Mesenteric fat pad (tissue), 1 donor: ENCODE data around the gene CERK. TPM values are rescaled to one million over a fixed set of nuclear protein-coding genes. Genes with fewer than 3 reads are reported as not detected.
"Not testable (repeated sequence)": the region's sequence is repeated elsewhere in the genome, so short reads cannot be mapped to it uniquely, and the experiment has no call there.

Source experiments
- DNase-seq: peaks from one replicate; pipeline ENCODE4 v3.0.0-alpha.2; 2020; ENCODE audit warnings: low spot score
- total RNA-seq: library from RNA; stranded (reverse); fragmentation: NEBNext Ultra II Directional; extraction: Animal tissue kit (Norgen Biotek cat#: 25700); gene quantifications from one replicate; pipeline ENCODE4 v1.2.1, GENCODE V29; 2021
- donor health status: DM: yes; HTN: yes; CAD: no.

The CERK gene
- total RNA-seq, 1 donor from 2014 or later = 30.8 TPM

DNA sequence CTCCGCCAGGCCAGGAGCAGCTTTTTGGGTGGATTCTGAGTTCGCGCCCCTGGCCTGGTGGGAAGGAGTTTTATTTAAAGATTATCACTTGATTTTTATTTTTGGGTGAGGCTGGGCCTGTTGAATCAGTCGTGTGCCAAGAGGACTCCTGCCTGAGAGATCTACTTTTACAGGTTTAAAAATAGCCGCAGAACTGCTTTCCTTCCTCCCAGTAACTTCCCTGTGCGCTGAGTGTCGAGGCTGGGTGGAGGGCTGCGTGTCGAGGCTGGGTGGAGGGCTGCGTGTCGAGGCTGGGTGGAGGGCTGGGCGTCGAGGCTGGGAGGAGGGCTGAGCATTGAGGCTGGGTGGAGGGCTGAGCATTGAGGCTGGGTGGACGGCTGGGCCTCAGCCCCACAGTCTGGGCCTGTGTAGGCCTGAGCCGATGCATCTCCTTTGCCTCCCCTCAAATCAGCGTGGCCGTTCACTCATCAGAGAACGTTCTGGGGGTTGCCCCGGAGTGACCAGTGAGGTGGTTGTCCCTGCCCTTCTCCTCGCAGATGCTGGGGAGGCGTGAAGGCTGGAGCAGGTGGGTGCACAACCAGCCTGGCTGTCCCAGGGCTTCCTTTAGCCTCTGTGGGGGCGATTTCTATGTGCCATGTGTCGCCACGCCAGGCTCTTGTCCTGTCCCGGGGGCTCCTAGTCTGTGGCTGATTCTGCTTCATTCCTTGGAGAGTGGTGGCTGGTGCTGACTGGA is 87.8 kb downstream of the CERK start:
- no peak for DNase-seq

DNA sequence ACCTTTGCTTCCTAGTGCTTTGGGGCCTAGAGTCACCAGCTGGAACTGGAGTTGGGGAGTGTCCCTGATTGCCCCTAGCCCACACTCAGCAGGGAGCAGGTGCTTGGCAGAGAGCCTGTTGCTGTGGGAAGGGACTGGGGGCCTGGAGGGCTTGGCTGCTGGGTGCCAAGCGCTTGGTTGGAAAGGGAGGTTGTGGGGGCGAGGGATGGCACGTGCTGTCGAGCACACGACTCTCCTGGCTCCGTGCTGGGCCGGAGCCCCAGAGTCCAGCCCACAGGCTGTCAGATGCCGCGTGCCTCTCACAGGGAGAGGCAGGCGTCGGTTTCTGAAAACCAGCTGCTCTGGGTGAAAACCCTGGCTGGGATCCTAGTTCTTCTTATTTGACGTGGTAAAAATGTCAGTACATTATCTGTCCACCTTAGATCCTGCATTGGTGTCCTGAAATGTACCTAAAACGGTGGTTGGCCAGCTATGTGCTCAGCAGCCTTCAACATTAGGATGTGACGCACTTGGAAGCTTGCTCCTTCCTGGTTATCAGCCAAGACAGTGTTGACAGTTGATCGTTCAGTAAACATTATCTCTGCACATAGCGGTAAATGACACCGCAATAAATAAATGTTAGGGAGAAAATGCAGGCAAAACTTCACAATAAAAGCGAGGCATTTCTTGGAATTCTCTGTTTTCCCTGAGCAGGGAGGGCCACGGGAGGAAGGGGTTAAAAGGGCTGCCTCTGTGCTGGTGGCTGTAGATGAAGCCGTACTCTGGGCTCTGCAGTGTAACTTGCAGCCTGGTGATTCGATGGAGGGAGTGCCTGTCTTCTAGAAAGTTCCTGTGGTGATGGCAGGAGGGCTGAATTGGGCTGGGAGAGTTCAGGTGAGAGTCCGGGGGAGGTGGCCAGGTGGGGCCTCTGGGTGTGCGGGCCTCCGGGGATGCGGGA is 88.6 kb downstream of the CERK start:
- no peak for DNase-seq

DNA sequence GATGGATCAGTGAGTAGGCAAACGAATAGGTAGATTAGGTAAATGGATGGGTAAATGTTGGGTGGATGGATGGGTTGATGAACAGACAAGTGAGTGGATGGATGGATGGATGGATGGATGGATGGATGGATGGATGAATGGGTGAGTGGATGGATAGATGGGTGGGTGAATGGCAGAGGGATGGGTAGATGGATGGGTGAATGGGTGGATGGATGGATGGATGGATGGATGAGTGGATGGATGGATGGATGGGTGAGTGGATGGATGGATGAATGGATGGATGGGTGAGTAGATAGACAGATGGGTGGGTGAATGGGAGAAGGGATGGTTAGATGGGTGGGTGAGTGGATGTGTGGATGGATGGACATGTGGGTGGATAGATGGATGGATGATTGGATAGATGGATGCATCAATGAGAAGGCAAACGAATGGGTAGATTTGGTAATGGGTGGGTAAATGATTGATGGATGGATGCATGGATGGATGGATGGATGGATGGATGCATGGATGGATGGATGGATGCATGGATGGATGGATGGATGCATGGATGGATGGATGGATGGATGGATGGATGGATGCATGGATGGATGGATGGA is 89.7 kb downstream of the CERK start:
- not testable (repeated sequence) for DNase-seq

DNA sequence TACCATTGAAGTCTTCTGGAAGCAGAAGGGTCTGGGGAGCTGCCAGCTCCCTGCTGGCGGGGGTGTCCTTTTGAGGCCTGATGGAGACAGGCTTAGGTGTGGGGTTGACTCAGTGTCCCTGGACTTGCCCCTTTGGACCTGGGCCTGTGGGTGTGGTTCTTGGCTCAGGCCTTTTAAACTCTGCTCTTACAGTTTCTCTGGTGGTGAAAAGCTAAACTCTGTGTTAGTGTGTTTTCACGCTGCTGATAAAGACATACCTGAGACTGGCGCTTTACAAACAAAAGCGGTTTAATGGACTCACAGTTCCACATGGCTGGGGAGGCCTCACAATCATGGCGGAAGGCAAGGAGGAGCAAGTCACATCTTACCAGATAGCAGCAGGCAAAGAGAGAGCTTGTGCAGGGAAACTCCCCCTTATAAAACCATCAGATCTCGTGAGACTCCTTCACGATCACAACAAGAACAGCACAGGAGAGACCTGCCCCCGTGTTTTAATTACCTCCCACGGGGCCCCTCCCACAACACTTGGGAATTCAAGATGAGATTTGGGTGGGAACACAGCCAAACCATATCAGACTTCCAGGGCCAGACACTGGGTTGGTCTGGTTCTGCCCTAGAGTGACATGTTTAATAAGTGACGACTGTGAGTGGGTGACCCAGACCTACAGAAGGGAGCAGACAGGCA is 91.4 kb downstream of the CERK start:
- DNase-seq = no peak

DNA sequence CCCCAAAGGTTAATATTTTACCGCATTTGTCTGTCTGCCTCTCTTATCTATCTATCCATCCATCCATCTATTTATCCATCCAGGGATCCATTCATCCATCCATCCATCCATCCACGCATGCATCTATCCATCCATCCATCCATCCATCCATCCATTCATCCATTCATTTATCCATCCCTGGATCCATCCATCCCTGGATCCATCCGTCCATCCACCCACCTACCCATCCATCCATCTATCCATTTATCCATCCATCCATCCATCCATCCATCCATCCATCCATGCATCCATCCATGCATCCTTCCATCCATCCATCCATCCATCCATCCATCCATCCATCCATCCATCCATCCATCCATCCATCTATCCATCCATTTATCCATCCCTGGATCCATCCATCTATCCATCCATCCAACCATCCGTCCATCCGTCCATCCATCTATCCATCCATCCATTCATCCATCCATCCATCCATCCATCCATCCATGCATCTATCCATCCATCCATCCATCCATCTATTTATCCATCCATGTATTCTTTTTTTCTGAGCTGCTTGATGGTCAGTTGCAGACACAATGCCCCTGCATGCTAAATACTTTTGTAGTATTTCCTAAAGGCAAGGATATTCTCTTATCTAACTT is 95.1 kb downstream of the CERK start:
- DNase-seq = not testable (repeated sequence)

DNA sequence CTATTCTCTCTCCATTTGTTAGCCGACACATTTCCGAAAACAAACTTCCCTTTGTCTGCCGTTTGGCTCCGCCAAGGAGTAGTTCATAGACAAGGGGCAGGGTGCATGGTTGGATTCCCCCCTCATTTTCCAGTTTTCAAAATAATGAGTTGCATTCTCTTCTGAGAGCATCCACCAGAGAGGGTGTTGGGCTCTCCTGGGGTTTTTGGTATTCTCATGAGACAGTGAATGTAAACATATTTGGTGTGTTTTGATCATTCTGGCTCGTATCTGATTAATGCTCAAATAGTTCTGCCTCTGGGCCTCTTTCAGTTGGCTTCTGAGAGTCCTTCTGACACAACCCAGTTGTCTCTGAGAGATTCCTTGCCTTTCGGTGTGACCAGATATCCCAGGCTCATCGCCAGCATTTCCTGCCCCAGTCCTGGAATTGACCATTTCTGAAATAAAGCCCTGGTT is 96.2 kb downstream of the CERK start:
- no peak for DNase-seq

DNA sequence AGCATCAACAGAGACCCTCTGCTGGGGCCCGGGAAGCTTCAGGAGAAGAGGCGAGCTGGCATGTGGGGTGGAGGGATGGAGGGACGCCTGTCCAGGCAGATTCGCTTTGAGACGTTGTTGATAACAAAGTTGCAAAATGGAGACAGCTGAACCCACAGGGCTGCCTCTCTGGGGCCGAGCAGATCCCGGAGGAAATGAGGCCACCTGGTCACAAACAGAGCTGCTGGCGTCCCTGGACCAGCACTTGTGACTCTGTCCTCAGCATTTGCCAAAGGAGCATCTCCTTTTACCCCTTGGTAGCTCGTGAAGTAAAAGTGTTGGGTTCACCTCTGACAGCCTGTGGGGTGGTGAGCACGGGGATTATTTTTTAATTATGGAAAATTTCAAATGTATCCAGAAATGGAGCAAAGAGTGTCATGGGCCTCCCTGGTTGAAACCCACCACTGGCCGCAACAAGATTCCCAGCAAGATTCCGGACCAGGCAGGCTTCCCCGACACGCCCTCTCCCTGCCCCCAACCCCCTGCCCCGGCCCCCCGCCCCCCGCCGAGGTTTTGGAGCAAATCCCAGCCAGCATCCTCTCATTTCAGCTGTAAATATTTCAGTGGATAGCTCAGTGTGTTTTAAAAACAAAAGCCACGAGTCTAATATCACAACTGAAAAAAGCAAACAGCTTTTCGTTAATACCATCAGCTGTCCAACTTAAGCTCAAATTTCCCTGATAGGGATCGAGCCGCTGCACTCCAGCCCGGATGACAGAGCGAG is 97.6 kb downstream of the CERK start:
- no peak for DNase-seq

DNA sequence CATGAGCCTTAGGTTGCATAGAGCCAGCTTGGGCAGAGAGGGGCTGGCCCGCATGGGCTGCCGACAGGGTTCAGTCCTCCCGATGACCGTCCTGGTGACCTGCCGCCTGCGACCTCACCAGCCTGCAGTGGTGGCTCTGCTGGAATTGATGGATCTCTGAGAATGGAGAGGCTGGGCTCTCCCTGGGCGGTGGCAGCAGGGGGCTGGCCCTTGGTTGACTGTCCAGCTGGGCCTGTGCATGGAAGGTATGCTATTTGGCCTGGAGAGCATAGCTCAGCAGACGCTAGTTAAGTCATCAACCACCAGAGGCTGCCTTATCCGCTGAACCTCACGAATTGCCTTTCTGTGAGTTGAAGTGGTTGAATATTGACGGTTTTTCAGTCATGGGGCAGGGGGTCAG is 98.2 kb downstream of the CERK start:
- DNase-seq = no peak

DNA sequence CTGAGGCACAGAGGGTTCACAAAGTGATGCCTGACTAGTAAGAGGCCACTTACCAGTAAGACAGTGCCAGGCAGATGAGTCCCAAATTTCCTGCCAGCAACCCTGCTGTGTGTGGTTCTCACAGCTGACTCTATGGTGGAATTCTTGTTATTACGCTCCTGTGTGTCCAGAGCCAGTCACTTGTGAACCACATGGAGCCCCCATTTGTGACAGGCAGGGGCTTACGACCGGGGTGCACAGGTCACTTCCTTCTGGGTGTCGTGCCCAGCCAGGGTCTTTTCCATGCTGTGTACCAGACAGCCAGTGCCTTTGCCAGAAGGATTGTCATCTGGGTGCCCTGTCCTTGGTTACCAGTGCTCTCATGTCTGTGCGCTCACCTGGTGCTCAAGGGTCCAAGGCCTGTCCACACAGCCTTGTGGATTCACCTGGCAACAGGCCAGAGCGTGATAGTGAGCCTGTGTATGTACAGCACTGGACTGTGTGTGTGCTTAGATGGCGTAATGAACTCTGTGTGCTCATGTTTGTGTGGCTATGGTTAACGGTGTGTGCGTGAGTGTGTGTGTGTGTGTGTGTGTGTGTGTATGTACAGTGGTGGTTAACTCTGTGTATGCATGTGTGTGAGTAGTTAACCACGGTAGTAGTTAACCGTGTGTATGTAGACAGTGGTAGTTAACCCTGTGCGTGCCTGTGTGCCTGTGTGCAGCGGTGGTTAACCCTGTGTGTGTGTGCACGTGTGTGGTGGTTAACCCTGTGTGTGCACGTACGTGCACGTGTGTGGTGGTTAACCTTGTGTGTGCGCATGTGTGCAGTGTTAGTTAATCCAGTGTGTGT is 99.2 kb downstream of the CERK start:
- DNase-seq = no peak

DNA sequence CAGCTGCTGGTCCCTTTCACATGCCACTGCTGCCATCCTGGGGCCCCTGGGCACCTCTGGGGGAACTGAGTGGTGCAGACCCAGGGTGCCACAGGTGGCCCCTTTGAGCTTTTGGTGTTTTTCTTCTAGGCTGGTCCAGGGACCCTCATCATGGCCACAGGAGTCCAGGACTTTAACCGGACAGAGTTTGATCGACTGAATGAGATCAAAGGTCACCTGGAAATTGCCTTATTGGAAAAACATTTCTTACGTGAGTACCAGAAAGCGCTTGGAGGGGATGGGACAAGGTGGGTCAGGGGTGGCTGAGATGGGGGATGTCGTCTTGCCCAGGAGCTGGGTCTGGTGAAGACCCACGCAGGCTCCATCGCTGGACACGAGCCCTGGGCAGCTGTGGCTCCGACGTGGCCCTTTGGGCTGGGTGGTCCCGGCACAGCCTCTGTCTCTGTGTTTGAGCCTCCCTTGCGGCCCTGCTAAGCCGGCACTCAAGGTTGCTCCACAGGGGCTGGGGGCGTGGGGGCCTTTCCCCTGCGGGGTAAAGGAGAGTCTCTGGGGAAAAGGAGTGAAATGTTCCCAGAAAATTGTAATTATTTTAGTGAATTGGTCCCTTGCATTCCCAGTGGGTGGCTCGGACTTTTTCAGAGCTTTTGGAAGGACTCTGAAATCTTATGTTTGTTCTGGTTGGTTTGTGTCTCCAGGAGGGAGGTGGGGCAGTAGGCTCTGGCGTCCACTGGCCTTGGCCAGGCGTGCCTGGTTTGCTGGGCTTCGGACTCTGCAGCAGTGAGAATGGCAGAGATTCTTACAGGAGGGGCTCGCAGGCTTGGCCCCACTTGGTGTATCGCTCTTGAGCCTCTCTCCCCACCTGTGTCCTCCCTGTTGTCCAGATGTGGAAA is 100.1 kb downstream of the CERK start:
- DNase-seq = no peak

DNA sequence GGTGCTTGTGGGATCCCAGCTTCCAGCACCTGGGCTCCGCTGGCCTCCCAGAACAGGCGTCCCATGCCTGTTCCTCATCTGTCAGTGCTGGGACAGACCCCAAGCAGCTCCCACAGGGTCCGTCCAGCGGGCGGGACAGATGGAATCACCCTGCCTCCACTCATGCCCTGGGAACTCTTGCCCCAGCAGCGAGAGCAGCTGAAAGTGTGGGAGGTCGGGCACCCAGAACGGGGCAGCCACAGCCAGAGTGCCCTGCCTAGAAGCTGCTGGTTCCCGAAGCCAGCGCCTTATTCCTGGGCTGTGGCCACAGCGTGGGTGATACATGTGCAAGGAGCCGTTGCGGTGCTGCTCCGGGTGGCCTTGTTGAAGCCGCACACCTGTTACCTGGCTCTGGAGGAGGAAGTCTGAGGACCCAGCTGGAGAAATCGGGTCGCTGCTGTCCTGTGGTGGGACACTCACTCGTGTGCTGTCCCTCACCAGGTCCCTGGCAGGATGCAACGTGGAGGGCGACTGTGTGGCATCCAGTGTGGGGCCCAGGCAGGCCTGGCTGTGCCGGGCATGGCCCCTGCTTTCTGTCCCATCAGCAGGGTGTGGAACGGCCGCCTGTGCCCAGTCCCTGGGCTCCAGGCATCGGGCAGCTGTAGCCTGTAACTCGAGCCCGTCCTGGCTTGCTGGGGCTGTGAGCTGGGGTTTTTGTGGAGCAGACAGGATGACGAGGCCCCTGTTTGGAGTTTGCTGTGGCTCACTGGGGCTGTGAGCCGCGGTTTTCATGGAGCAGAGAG is 101.6 kb downstream of the CERK start:
- no peak for DNase-seq

DNA sequence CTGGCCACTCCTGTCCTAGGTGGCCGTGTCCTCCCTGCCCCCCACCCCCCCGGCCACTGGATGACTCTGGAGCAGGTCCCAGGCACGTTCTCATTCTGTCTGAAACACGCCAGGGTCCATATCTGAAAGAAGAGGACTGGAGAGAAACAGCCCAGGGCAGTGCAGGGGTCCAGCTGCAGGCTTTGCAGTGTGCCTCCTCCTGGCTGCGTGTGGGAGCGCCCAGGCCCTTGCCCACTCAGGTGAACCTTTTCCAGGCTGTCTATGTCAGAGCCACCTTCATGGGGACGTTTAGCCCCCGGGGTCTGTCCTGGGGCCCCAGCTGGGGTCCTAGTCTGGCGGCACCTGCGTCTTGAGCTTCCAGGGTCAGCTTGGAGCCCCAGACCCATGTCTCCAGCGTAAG is 102.3 kb downstream of the CERK start:
- DNase-seq = no peak

DNA sequence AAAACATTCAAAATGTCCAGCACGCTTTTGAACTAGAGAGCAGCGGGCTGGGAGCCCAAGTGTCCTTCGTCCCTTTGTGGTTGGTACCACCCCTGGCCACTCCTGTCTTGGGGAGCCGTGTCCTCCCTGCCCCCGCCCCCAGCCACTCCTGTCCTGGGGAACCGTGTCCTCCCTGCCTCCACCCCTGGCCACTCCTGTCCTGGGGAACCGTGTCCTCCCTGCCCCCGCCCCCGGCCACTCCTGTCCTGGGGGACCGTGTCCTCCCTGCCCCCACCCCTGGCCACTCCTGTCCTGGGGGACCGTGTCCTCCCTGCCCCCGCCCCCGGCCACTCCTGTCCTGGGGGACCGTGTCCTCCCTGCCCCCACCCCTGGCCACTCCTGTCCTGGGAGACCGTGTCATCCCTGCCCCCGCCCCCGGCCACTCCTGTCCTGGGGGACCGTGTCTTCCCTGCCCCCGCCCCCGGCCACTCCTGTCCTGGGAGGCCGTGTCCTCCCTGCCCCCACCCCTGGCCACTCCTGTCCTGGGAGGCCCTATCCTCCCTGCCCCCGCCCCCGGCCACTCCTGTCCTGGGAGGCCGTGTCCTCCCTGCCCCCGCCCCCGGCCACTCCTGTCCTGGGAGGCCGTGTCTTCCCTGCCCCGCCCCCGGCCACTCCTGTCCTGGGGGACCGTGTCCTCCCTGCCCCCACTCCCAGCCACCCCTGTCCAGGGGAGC is 102.9 kb downstream of the CERK start:
- not testable (repeated sequence) for DNase-seq
